ENCODE data around the gene E2F1. TPM values are rescaled to one million over a fixed set of nuclear protein-coding genes. Genes with fewer than 3 reads are reported as not detected.

The E2F1 gene
- total RNA-seq, 3 donors from 2014 or later = 3.6 to 8.2 (median 4.1) TPM

DNA sequence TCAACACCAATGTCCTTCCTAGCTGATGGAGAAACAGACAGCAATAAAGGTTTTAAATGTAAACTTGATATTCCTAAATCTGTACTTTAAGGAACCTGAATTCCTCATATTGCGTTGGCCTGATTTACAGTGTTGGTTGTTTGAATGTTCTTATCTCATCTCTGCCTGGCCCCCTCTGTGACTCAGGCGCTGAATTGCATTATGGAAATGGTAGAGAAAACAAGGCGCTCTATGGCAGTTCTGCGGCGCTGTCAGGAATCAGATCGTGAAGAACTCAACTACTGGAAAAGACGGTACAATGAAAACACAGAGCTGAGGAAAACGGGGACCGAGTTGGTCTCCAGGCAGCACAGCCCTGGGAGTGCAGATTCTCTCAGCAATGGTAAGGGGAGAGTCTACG, 56.7 kb downstream of the E2F1 start:
- H3K9me3 ChIP-seq = no peaks in the 10 kb centered on the region
- H3K4me3 ChIP-seq = no peak overlapping the region
- DNase-seq = no peak
- intact Hi-C loops (cut with DNase I, micrococcal nuclease) = no loop called here
- no peaks in the 10 kb centered on the region for H3K4me1 ChIP-seq (ENCODE audit: low read depth)
- no peak for ATAC-seq
- H3K36me3 ChIP-seq (ENCODE audit: low read depth) = no peaks in the 10 kb centered on the region
- TF ChIP-seq, protein P1, sequence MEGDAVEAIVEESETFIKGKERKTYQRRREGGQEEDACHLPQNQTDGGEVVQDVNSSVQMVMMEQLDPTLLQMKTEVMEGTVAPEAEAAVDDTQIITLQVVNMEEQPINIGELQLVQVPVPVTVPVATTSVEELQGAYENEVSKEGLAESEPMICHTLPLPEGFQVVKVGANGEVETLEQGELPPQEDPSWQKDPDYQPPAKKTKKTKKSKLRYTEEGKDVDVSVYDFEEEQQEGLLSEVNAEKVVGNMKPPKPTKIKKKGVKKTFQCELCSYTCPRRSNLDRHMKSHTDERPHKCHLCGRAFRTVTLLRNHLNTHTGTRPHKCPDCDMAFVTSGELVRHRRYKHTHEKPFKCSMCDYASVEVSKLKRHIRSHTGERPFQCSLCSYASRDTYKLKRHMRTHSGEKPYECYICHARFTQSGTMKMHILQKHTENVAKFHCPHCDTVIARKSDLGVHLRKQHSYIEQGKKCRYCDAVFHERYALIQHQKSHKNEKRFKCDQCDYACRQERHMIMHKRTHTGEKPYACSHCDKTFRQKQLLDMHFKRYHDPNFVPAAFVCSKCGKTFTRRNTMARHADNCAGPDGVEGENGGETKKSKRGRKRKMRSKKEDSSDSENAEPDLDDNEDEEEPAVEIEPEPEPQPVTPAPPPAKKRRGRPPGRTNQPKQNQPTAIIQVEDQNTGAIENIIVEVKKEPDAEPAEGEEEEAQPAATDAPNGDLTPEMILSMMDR (IDR thresholded peaks at IDR 0.05) = no peak

DNA sequence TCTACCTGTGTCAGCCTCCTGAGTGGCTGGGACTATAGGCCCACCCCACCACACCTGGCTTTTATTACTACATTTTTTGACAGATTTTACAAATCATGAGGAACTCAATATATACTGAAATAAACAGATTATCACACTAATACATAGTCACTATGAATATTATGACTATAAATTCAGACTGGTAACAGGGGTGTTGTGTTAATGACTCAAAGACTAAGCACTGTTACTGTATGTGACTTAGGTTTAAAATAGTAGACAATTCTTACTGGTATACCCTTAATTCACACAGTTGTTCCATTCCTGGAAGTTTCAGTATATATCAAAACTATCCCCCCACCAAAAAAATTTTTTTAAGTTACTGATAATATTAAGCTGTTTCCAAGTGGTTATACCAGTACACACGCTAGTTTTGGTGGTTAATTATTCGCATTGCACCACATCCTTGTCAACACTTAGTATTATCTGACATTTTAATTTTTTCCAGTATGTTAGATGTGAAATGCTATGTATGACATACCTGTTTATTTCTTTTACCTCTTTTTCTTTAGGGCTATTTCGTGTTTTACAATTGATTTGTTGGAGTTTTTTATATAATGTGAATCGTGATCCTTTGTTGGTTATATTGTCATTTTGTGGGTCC, 58.5 kb downstream of the E2F1 start:
- H3K36me3 ChIP-seq (ENCODE audit: low read depth) = no peaks in the 10 kb centered on the region
- no peaks in the 10 kb centered on the region for H3K4me1 ChIP-seq (ENCODE audit: low read depth)
- DNase-seq = no peak
- intact Hi-C loops (cut with DNase I, micrococcal nuclease) = no loop called here
- TF ChIP-seq, protein P1 (IDR thresholded peaks at IDR 0.05) = no peak
- H3K9me3 ChIP-seq = no peaks in the 10 kb centered on the region
- H3K4me3 ChIP-seq = no peak overlapping the region
- no peak for ATAC-seq

- Histone ChIP-seq H3K4me1 (ENCODE audit: low read depth) (no peaks in the 10 kb centered on the region), H3K9me3 (no peaks in the 10 kb centered on the region), H3K36me3 (ENCODE audit: low read depth) (no peaks in the 10 kb centered on the region), H3K4me3 (no peak overlapping the region)
- TF ChIP-seq, protein P1 (IDR thresholded peaks at IDR 0.05) = no peak
- DNase-seq (no peak), ATAC-seq (no peak)
- intact Hi-C loops (cut with DNase I, micrococcal nuclease) = no loop called here
Observed at GRCh38 chr20:33626190-33626589, 60.0 kb downstream of the E2F1 start.

Other genes starting within 250 kb of the E2F1 start
- gene SNTA1, start 242.6 kb downstream of the E2F1 start, total RNA-seq = 10 to 100 TPM in 1 of 3 donors, 1 to 10 TPM in 2; 2.3 to 17.2 (median 5.0) TPM
- 10 to 100 TPM; 28.5 to 37.4 (median 30.3) TPM for gene CBFA2T2, start 196.3 kb downstream of the E2F1 start, total RNA-seq
- under 1 TPM in 1 of 3 donors, not detected in 2; 0.24 TPM for gene C20orf144, start 24.1 kb downstream of the E2F1 start, total RNA-seq
- 1 to 10 TPM; 1.7 to 4.2 (median 2.4) TPM for gene ACTL10, start 19.4 kb downstream of the E2F1 start, total RNA-seq
- gene NECAB3, start 12.0 kb downstream of the E2F1 start, total RNA-seq = 10 to 100 TPM; 50.7 to 55.7 (median 51.7) TPM
- 10 to 100 TPM; 14.5 to 18.6 (median 18.2) TPM for gene PXMP4, start 33.9 kb upstream of the E2F1 start, total RNA-seq
- 1 to 10 TPM; 5.0 to 5.6 (median 5.1) TPM for gene ZNF341, start 45.6 kb upstream of the E2F1 start, total RNA-seq
- gene CHMP4B, start 125.0 kb upstream of the E2F1 start, total RNA-seq = 100 to 1,000 TPM; 167 to 230 (median 184) TPM